GM11168 (cell line): ENCODE data around the gene GALNT13.

Experiments used
- in situ Hi-C: fragments of 300-500 bp; cut with MboI; formaldehyde crosslinking; loops from one replicate; pipeline ENCODE4 v1.12.0; 2022; ENCODE audit warnings: low sequenced_read_pairs; ENCODE audit not compliant: unreplicated experiment

GALNT13 gene

DNA sequence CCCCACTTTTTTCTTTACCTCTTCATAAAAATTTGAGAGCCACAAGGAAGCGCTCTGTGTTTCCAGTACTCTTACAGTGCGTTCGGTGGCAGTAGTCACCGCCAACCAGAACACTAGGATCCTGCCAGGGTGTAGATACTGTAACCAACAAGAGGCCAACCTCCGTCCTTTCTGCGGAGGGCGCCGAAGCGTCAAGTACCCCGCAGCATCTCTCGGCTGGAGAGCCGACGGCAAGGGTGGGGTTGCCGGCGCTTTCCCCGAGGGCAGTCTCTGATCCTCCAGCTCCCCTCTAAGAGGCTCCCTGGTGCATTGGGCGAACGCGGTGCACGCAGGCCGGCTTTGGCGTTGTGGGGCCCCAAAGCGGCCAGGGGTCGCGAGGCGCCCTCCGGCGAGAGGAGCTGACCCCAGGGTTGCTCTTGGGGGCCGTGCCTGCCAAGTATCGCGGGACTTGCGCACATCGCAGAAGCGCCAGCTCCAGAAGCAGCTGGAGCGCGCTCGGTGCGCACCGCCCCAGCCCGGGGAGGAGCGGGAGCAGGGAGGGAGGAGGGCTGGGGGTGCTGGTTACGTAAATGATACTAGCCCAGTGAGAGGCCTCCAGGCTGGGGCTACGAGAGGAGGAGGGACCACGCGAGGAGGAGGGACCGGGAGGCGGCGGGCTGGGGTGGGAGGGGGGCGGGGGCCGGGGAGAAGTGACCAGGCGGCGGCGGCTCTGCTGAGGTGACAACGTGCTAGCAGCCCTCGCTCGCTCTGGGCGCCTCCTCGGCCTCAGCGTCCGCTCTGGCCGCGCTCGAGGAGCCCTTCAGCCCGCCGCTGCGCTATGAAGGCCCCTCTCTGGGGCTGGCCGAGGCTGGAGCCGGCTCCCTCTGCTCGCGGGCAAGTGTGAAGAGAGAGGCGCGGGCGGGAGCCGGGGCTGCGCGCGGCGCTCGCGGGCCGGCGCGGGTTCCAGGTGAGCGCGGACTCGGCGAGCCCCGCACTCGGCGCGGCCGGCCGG, at the start of gene GALNT13:
Gene GALNT13, plus strand, starts transcription at position 692 of the 991 bp plus-strand sequence.
- in situ Hi-C loops = no loop called here

DNA sequence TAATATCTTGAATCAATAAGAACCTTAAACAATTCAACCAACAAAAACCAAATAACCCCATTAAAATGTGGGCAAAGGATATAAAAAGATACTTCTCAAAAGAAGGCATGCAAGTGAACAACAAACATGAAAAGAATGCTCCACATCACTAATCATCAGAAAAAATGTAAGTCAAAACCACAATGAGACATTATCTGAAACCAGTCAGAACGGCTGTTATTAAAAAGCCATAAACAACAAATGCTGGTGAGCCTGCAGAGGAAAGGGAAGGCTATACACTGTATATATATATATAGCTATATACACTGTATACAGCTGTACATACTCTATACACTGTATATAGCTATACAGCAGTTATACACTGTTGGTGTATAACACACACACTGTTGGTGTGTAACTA, 47.8 kb upstream of the GALNT13 start:
- in situ Hi-C loops = no loop called here

- in situ Hi-C loops = no loop called here
These were observed 43.4 kb upstream of the GALNT13 start for GRCh38 chr2:153828335-153828734.

DNA sequence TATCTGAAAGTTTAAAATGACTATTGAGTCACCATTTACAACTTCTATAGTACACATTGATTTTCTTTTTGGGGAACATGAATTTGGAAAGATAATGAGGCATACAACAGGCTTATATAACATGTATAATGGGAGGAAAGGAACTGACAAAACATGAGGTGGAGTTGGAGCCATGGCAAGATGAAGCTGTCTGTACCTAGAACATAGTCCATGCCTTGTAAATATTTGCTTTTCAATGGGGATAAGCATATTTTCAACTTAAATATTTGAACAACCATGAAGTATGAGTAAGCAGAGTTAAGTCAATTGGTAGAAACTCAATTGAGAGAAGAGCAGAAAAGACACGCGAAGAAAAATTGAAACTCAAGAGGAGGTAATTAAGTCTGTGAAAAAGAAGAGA, 37.1 kb upstream of the GALNT13 start:
- in situ Hi-C loops = no loop called here

- in situ Hi-C loops = no loop called here
These were observed 13.5 kb upstream of the GALNT13 start for GRCh38 chr2:153858250-153858649.

GRCh38 chr2:153864022-153864421, 7.7 kb upstream of the GALNT13 start:
- in situ Hi-C loops = no loop called here

DNA sequence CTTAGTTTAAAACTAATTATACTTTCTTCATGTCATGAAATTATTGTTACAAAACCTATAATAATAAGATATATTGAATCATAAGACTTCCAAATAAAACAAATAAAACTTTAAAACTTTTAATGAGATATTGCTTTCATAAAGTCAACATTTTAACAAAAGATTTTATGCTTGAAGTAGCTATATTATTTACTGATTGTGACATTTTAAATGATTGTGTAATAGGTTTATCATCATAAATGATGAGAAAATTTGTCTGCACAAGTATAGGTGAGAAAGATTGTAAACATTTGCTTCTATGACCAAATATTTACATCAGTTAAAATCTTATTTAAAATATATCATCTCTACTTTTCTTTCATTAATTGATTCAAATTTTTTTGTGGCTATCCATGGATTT, 5.1 kb upstream of the GALNT13 start:
- in situ Hi-C loops = no loop called here

DNA sequence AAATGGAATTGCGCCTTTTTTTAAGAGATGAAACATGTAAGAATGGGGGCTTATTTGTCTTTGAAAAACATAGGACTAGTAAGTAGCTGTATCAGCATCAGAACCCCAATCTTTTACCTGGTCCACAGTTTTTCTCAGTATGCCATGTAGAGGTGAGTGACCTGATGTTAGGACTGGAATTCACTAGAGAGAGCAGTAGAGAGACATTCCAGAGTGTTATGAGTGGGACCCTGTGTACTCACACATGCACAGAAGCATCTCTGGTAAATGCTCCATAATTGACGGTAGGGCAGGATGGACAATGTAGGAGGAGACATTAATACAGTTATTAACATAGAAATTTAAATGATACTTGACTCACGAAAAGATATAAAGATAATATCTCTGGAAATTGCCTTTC, 1.4 kb upstream of the GALNT13 start:
- in situ Hi-C loops = no loop called here

GRCh38 chr2:153872311-153873051, 759 bp downstream of the GALNT13 start:
- in situ Hi-C loops = no loop called here

GRCh38 chr2:153873052-153874048, 1.6 kb downstream of the GALNT13 start:
- in situ Hi-C loops = no loop called here

DNA sequence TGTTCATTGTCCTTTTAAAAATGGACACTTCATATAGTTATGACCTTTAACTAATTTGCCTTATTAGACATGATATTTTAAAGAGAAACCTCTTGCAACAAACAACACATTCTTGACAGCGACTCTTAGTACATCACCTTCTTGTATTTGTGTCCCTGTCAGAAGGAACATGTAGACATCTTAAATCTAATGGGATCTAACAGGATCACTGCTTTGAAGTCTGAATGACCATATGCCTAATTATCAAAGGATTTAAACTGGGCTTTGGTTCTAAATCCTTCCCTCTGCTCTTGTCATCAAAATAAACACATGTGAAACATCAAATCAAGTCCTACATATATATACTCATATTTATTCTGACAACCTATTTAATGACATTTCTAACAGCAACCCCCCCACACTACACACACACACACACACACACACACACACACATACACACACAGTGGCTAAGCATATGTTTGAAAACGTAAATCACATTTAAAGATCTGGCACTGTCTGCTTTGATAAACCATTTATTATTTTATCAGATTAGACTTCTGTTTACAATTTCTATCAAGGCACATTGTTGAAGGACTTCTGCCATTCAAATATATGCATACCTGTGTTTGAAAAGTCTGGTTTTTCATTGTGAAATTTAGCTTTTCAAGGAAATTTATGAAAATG, 4.2 kb downstream of the GALNT13 start:
- in situ Hi-C loops = no loop called here

GRCh38 chr2:153880926-153881325, 9.2 kb downstream of the GALNT13 start:
- in situ Hi-C loops = no loop called here

- in situ Hi-C loops = no loop called here
These were observed 15.1 kb downstream of the GALNT13 start for GRCh38 chr2:153886833-153887232.

DNA sequence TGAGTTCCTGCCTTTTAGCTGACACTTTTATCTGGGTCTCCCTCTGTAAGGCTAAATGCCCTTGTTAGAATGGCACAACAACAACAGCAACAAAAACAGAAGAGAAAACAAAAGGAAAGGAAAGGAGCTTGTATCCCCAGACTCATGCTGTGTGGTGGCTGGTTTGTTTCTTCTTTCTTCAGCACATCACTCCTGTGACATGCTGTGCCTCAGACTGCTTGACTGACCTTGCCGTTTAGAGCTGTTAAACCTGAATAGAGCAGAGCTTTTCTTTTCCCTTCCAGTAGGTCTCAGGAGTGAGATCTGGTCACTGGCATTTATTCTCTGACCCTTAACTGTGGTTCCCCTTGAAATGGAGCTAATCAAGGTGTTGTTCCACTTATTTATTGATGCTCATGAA, 18.9 kb downstream of the GALNT13 start:
- in situ Hi-C loops = no loop called here

- in situ Hi-C loops = no loop called here
These were observed 19.3 kb downstream of the GALNT13 start for GRCh38 chr2:153891051-153891450.

DNA sequence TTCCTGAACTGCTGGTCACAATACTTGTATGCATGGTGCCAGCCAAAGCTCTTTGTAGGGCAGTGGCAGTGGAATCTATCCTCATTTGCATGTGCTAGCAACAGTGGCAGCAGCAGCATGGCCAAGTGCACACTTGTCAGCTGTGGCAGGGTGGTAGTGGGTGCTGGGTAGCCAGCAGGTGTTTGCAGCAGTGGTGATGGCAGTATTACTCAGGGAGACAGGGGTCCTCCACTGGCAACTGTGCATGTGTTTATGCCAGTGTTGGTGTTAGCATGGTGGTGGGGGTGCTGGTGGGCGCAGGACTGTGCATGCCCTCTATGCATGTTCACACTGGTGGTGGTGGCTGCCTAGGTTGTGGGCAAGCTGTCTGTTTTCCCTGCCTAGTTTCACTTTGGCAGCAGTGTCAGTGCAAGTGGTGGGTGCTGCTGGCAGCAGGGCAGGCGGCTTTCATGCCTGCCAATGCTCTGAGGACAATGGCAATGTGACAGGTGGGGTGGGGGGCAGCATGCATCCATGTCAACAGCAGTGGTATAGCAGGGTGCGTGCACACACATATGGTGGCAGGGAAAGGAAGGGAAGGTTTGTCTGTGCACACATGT, 41.2 kb downstream of the GALNT13 start:
- in situ Hi-C loops = no loop called here

- in situ Hi-C loops = no loop called here
These were observed 45.8 kb downstream of the GALNT13 start for GRCh38 chr2:153917570-153917969.

DNA sequence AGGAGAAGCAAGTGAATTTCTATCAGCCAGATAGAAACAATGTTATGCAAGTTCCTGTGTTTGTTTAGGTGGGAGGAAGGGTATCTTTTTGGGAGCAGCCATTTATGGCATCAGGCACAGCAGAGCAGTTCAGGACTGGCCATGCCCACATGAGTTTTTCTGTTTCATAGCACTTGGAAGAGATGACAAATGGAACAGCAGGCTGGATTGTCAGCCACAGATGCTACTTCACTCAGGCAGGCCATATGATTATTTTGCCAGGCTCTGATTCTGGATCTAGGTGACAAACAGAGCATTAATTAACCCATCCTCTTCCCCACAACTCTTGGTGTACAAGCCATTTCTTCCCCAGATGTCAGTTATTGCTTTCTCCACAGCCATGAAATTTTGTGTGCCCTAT, 63.8 kb downstream of the GALNT13 start:
- in situ Hi-C loops = no loop called here

GRCh38 chr2:153939124-153939796, 67.5 kb downstream of the GALNT13 start:
- in situ Hi-C loops = no loop called here
